ENCODE data around the gene PLA2G4C. TPM values are rescaled to one million over a fixed set of nuclear protein-coding genes. Genes with fewer than 3 reads are reported as not detected.

PLA2G4C gene
- total RNA-seq, 2 experiments from 2014 or later, result 1.9 TPM

- no peaks in the 10 kb centered on the region for H3K4me1 ChIP-seq (ENCODE audit: insufficient read depth, low read length)
- no peak overlapping the region for H3K4me3 ChIP-seq (ENCODE audit: low read length)
- Mint-ChIP-seq H3K9me3 (peaks cover 2% of the 10 kb centered on the region), H3K4me1 (ENCODE audit: low read depth) (no peaks in the 10 kb centered on the region), H3K27me3 (peaks cover 44% of the 10 kb centered on the region), H3K27ac (no peak overlapping the region), H3K4me3 (no peak overlapping the region), H3K36me3 (ENCODE audit: low read depth) (no peaks in the 10 kb centered on the region)
- ChIA-PET CTCF (no interaction called here), POLR2A (no interaction called here)
- no peak overlapping the region for H3K27ac ChIP-seq (ENCODE audit: low read depth in 1 of 2, low read length in 2 of 2)
- TF ChIP-seq, protein P1, sequence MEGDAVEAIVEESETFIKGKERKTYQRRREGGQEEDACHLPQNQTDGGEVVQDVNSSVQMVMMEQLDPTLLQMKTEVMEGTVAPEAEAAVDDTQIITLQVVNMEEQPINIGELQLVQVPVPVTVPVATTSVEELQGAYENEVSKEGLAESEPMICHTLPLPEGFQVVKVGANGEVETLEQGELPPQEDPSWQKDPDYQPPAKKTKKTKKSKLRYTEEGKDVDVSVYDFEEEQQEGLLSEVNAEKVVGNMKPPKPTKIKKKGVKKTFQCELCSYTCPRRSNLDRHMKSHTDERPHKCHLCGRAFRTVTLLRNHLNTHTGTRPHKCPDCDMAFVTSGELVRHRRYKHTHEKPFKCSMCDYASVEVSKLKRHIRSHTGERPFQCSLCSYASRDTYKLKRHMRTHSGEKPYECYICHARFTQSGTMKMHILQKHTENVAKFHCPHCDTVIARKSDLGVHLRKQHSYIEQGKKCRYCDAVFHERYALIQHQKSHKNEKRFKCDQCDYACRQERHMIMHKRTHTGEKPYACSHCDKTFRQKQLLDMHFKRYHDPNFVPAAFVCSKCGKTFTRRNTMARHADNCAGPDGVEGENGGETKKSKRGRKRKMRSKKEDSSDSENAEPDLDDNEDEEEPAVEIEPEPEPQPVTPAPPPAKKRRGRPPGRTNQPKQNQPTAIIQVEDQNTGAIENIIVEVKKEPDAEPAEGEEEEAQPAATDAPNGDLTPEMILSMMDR (IDR thresholded peaks at IDR 0.05), result no peak
- intact Hi-C loops (cut with DNase I, micrococcal nuclease), result no loop called here
- ATAC-seq (ENCODE audit: poor library complexity) (no peak), DNase-seq (no peak)
- no peaks in the 10 kb centered on the region for H3K36me3 ChIP-seq (ENCODE audit: insufficient read depth, low read length)
- H3K27me3 ChIP-seq (ENCODE audit: control insufficient read depth in 1 of 2, insufficient read depth in 2 of 2, low read length in 2 of 2), result peaks cover 6 to 9% of the 10 kb centered on the region in 2 experiments
- H3K9me3 ChIP-seq (ENCODE audit: control insufficient read depth in 1 of 2, insufficient read depth in 1 of 2, low read length in 2 of 2), result no peaks in the 10 kb centered on the region
Observed at GRCh38 chr19:48004236-48004635, 106.4 kb downstream of the PLA2G4C start.

DNA sequence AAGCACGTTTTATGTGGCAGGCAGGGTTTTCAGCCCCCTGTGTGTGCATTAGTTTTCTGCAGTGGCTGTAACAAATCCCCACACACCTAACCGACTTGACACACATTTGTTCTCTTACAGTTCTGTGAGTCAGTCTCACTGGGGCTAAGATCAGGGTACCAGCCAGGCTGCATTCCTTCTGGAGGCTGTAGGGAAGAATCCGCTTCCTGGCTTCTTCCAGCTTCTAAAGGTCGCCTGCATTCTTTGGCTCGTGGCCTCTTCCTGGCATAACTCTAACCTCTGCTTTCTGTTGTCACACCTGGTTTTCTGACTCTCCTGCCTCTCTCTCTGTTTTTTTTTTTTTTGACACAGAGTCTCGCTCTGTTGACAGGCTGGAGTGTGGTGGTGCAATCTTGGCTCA, 109.8 kb downstream of the PLA2G4C start:
- Mint-ChIP-seq H3K4me1 (ENCODE audit: low read depth) (no peaks in the 10 kb centered on the region), H3K27ac (no peak overlapping the region), H3K9me3 (no peaks in the 10 kb centered on the region), H3K27me3 (peaks cover 40% of the 10 kb centered on the region), H3K4me3 (no peak overlapping the region), H3K36me3 (ENCODE audit: low read depth) (no peaks in the 10 kb centered on the region)
- ChIA-PET POLR2A (no interaction called here), CTCF (no interaction called here)
- no peak for DNase-seq
- H3K36me3 ChIP-seq (ENCODE audit: insufficient read depth, low read length), result no peaks in the 10 kb centered on the region
- H3K27me3 ChIP-seq (ENCODE audit: control insufficient read depth in 1 of 2, insufficient read depth in 2 of 2, low read length in 2 of 2), result peaks cover 0 to 5% of the 10 kb centered on the region in 2 experiments
- H3K27ac ChIP-seq (ENCODE audit: low read depth in 1 of 2, low read length in 2 of 2), result no peak overlapping the region
- intact Hi-C loops (cut with DNase I, micrococcal nuclease), result no loop called here
- TF ChIP-seq, protein P1 (IDR thresholded peaks at IDR 0.05), result no peak
- no peaks in the 10 kb centered on the region for H3K9me3 ChIP-seq (ENCODE audit: control insufficient read depth in 1 of 2, insufficient read depth in 1 of 2, low read length in 2 of 2)
- ATAC-seq (ENCODE audit: poor library complexity), result no peak
- H3K4me1 ChIP-seq (ENCODE audit: insufficient read depth, low read length), result no peaks in the 10 kb centered on the region
- H3K4me3 ChIP-seq (ENCODE audit: low read length), result no peak overlapping the region

DNA sequence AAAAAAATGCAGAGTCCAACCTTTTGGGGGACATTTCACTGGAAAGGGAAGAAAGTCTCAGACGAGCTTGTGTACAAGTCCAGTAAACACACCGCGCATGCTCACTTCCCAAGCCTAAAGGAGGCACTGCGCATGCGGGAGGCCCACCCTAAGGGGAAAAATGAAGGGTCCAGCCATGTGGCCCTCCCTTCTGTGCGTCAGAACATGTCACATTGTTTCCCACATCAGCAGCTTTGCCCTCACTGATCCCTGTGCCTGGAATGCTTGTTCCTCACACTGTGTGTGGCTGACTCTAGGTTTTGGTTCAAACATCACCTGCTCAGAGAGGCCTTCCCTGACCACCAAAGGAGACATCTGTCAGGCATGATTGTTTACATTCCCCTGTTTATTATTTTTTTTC, 111.8 kb downstream of the PLA2G4C start:
- ATAC-seq (ENCODE audit: poor library complexity), result no peak
- ChIA-PET CTCF (no interaction called here), POLR2A (no interaction called here)
- Mint-ChIP-seq H3K4me1 (ENCODE audit: low read depth) (no peaks in the 10 kb centered on the region), H3K27ac (no peak overlapping the region), H3K9me3 (no peaks in the 10 kb centered on the region), H3K36me3 (ENCODE audit: low read depth) (no peaks in the 10 kb centered on the region), H3K27me3 (peaks cover 37% of the 10 kb centered on the region), H3K4me3 (no peak overlapping the region)
- intact Hi-C loops (cut with DNase I, micrococcal nuclease), result no loop called here
- no peak for DNase-seq
- Histone ChIP-seq H3K27me3 (ENCODE audit: control insufficient read depth in 1 of 2, insufficient read depth in 2 of 2, low read length in 2 of 2) (peaks cover 3 to 10% of the 10 kb centered on the region in 2 experiments), H3K36me3 (ENCODE audit: insufficient read depth, low read length) (no peaks in the 10 kb centered on the region), H3K4me1 (ENCODE audit: insufficient read depth, low read length) (no peaks in the 10 kb centered on the region), H3K27ac (ENCODE audit: low read depth in 1 of 2, low read length in 2 of 2) (no peak overlapping the region), H3K4me3 (ENCODE audit: low read length) (no peak overlapping the region), H3K9me3 (ENCODE audit: control insufficient read depth in 1 of 2, insufficient read depth in 1 of 2, low read length in 2 of 2) (no peaks in the 10 kb centered on the region)
- TF ChIP-seq, protein P1 (IDR thresholded peaks at IDR 0.05), result no peak

Other genes starting within 250 kb of the PLA2G4C start
- not detected for gene SULT2A1, start 224.5 kb downstream of the PLA2G4C start, total RNA-seq
- not detected for gene BSPH1, start 118.6 kb downstream of the PLA2G4C start, total RNA-seq
- gene ELSPBP1, start 116.2 kb downstream of the PLA2G4C start, total RNA-seq, result not detected
- gene CABP5, start 66.7 kb downstream of the PLA2G4C start, total RNA-seq, result not detected
- 10 to 100 TPM; 62.8 to 70.7 TPM for gene LIG1, start 59.5 kb upstream of the PLA2G4C start, total RNA-seq
- gene ZSWIM9, start 59.9 kb upstream of the PLA2G4C start, total RNA-seq, result 1 to 10 TPM; 2.5 to 3.1 TPM
- gene CARD8, start 145.1 kb upstream of the PLA2G4C start, total RNA-seq, result 10 to 100 TPM; 71.1 to 73.1 TPM
- gene ZNF114, start 159.3 kb upstream of the PLA2G4C start, total RNA-seq, result not detected
- gene EMP3, start 214.7 kb upstream of the PLA2G4C start, total RNA-seq, result 100 to 1,000 TPM; 185 to 201 TPM